Muscle of leg (tissue), 11 donors: ENCODE results near the gene NOP14. TPM values are rescaled to one million over a fixed set of nuclear protein-coding genes. Genes with fewer than 3 reads are reported as not detected.
"Not testable (repeated sequence)": the region's sequence is repeated elsewhere in the genome, so short reads cannot be mapped to it uniquely, and the experiment has no call there.

Experiments used
- DNase-seq: peaks from one replicate; pipeline ENCODE4 v3.0.0; 2013
- H3K27ac ChIP-seq: one replicate; pipeline ENCODE4 v1.5.1; 2013; ENCODE audit warnings: mild to moderate bottlenecking, low read length, control low read depth
- H3K27me3 ChIP-seq: one replicate; pipeline ENCODE4 v1.6.1; 2013; ENCODE audit warnings: low read length; ENCODE audit not compliant: control insufficient read depth, insufficient read depth
- H3K36me3 ChIP-seq: one replicate; pipeline ENCODE4 v1.6.1; 2013; ENCODE audit warnings: low read length; ENCODE audit not compliant: control insufficient read depth, insufficient read depth
- H3K4me1 ChIP-seq: one replicate; pipeline ENCODE4 v1.6.1; 2013; ENCODE audit warnings: low read length; ENCODE audit not compliant: control insufficient read depth, insufficient read depth
- H3K4me3 ChIP-seq: one replicate; pipeline ENCODE4 v1.5.1; 2013; ENCODE audit warnings: low read length, control low read depth
- H3K9me3 ChIP-seq: replicated peaks from 2 replicates; pipeline ENCODE4 v1.6.1; 2013; ENCODE audit warnings: low read depth, low read length; ENCODE audit not compliant: control insufficient read depth
- WGBS: methylation state at CpG from one replicate; pipeline ENCODE4 v1.1.5; 2013; ENCODE audit warnings: missing lambda C conversion rate; ENCODE audit not compliant: insufficient coverage; 5-methylcytosine and 5-hydroxymethylcytosine counted together
- polyA plus RNA-seq, 8 donors: library from polyadenylated mRNA; unstranded; fragments of 120-200 nt; gene quantifications; one replicate each; pipeline versions ENCODE4 v1.2.1 to v1.2.3, GENCODE V29; 2013; ENCODE audit warnings: inconsistent platforms in 1 of 8, low replicate concordance in 1 of 8; ENCODE audit not compliant: insufficient read length in 8 of 8, insufficient read depth in 1 of 8
- total RNA-seq: library from RNA; stranded (reverse); fragments of 120-200 nt; gene quantifications from one replicate; pipeline ENCODE4 v1.2.4, GENCODE V29; 2013

The NOP14 gene
- total and polyA plus RNA-seq, 9 donors: 12.1 to 27.6 (median 25.0) TPM

DNA sequence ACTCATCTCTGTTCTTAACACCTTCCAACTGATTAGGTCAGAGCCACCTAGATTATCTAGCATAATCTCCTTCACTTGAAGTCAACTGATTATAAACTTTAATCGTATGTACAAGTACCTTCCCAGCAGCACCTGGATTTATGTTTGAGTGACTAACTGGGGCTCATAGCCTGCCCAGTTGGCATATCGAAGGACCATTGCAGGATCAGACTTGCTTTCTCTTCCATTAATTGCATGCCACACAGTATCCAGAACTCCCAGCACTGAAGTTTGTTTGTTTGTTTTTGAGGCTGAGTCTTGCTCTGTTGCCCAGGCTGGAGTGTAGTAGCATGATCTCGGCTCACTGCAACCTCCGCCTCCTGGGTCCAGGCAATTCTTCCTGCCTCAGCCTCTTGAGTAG is 28.0 kb upstream of the NOP14 start:
- 90% methylated on average over 2 of the region's 4 CpGs for WGBS
- Histone ChIP-seq H3K9me3 (peaks cover 2% of the 10 kb centered on the region), H3K4me1 (no peaks in the 10 kb centered on the region), H3K27ac (no peak overlapping the region), H3K4me3 (no peak overlapping the region), H3K27me3 (no peaks in the 10 kb centered on the region), H3K36me3 (no peaks in the 10 kb centered on the region)
- no peak for DNase-seq

DNA sequence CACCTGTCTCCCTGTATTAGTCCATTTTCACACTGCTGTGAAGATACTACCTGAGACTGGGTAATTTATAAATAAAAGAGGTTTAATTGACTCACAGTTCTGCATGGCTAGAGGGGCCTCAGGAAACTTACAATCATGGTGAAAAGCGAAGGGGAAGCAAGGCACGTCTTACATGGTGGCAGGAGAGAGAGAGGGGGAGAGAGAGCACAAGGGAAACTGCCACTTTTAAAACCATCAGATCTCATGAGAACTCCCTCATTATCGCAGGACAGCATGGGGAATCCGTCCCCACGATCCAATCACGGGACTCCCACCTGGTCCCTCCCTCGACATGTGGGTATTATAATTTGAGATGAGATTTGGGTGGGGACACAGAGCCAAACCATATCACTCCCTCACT is 20.5 kb upstream of the NOP14 start:
- not testable (repeated sequence) for DNase-seq, H3K27me3 ChIP-seq, H3K4me1 ChIP-seq, H3K36me3 ChIP-seq, H3K27ac ChIP-seq, H3K4me3 ChIP-seq
- WGBS: no CpG with 5 or more reads among the region's 7 CpGs
- peaks cover 12% of the 10 kb centered on the region for H3K9me3 ChIP-seq

- Histone ChIP-seq H3K27ac (no peak overlapping the region), H3K9me3 (peaks cover 11% of the 10 kb centered on the region), H3K36me3 (no peaks in the 10 kb centered on the region), H3K27me3 (no peaks in the 10 kb centered on the region), H3K4me3 (no peak overlapping the region), H3K4me1 (no peaks in the 10 kb centered on the region)
- DNase-seq: no peak
- 55% methylated on average over 2 of the region's 4 CpGs for WGBS
These were observed 18.8 kb upstream of the NOP14 start for GRCh38 chr4:2982012-2982411.

DNA sequence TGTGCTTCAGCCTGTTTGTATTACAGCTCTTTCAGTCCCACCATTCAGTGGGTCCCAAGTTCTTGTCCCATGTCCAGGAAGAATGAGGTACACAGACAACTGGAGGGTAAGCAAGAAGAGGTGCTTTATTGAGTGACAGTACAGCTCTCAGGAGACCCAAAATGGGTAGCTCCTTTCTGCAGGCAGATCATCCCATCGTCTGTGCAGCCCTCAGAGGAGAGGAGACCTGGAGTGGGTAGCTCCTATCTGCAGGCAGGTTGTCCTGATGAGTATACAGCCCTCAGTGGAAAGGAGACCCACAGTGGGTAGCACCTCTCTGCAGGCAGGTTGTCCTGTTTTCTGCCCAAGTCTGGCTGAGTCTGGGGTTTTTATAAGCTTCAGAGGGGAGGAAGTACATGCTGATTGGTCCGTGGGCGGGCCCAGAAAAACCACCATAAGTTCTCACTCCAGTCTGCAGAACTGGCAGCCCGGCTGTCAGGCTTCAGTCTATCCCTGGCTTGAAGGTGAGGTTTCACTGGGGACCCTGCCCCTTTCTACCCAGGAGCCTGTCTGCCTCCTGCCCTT is 18.1 kb upstream of the NOP14 start:
- no peaks in the 10 kb centered on the region for H3K36me3 ChIP-seq
- no peaks in the 10 kb centered on the region for H3K27me3 ChIP-seq
- WGBS: 85% methylated on average over 4 of the region's 4 CpGs
- peaks cover 10% of the 10 kb centered on the region for H3K9me3 ChIP-seq
- no peak for DNase-seq
- no peak overlapping the region for H3K27ac ChIP-seq
- no peaks in the 10 kb centered on the region for H3K4me1 ChIP-seq
- H3K4me3 ChIP-seq: no peak overlapping the region

DNA sequence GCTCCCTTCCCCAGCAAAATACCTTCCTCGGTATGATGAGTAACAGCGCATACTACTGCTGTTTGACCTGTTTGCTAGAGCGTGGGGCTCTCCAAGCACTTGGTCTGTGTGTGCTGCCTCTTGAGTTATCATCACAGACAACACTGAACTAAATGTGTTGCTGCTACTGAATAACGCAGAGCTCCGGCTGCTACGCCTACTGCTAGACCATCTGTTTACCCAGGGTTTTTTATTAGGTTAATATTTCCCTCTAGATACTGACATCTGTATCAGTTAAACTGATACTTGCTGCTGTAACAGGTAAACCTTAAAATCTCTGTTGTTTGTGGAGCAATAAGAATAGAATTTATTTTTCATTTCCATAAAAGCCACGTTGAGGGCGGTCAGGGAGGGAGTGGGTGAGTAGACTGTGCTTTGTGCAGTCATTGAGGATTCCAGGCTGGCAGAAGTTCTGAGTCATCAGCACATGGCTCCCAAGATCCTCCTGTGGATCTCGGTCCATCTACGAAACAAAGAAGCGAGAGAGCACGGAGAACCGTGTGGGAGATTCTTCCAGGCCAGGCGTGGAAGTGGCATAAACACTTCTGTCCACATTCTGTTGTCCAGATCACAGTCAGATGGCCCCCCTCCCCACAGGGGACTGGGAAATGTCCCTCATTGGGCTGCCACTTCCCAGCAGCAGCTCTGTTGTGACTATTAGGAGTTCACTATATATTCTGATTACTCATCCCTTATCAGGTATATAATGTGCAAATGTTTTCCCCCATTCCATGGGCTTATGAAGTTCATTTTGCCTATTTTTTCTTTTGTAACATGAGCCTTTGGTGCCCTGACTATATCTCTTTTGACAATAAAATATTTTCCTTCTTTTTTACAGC is 14.2 kb upstream of the NOP14 start:
- H3K4me3 ChIP-seq: no peak overlapping the region
- no peaks in the 10 kb centered on the region for H3K27me3 ChIP-seq
- no peaks in the 10 kb centered on the region for H3K36me3 ChIP-seq
- no peak overlapping the region for H3K27ac ChIP-seq
- H3K9me3 ChIP-seq: peaks cover 10% of the 10 kb centered on the region
- no peak for DNase-seq
- H3K4me1 ChIP-seq: no peaks in the 10 kb centered on the region
- 71% methylated on average over 9 of the region's 14 CpGs for WGBS

GRCh38 chr4:2971275-2971674 is 8.1 kb upstream of the NOP14 start:
- no peaks in the 10 kb centered on the region for H3K9me3 ChIP-seq
- DNase-seq: no peak
- H3K4me1 ChIP-seq: no peaks in the 10 kb centered on the region
- H3K36me3 ChIP-seq: peaks cover 4% of the 10 kb centered on the region
- 95% methylated on average over 2 of the region's 3 CpGs for WGBS
- H3K4me3 ChIP-seq: no peak overlapping the region
- H3K27ac ChIP-seq: no peak overlapping the region
- H3K27me3 ChIP-seq: no peaks in the 10 kb centered on the region

GRCh38 chr4:2968381-2968780 is 5.2 kb upstream of the NOP14 start:
- Histone ChIP-seq H3K27me3 (no peaks in the 10 kb centered on the region), H3K4me1 (peaks cover 6% of the 10 kb centered on the region), H3K36me3 (peaks cover 10% of the 10 kb centered on the region), H3K9me3 (no peaks in the 10 kb centered on the region), H3K4me3 (no peak overlapping the region), H3K27ac (no peak overlapping the region)
- no peak for DNase-seq
- 62% methylated on average over 3 of the region's 3 CpGs for WGBS

DNA sequence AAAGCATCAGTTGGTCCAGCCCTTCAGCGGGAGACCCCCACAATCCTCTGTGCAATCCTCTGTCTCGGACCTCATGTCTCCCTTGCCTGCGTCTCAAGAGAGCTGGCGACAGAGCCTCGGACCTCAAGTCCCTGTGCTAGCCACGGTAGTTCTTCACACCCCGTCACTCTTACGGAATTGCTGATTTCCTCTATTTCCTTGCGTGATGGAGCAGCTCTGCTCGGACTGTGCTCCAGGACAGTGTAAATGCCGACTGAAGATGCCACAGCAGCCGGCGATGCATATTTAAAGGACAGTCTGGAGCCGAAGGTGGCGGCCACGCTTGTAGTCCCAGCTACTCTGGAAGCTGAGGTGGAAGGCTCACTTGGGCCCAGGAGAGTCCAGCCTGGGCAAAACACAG is 2.1 kb upstream of the NOP14 start:
- H3K4me3 ChIP-seq: no peak overlapping the region
- H3K36me3 ChIP-seq: peaks cover 12% of the 10 kb centered on the region
- H3K27ac ChIP-seq: no peak overlapping the region
- no peak for DNase-seq
- peaks cover 20% of the 10 kb centered on the region for H3K4me1 ChIP-seq
- H3K27me3 ChIP-seq: no peaks in the 10 kb centered on the region
- no peaks in the 10 kb centered on the region for H3K9me3 ChIP-seq
- 78% methylated on average over 16 of the region's 16 CpGs for WGBS

DNA sequence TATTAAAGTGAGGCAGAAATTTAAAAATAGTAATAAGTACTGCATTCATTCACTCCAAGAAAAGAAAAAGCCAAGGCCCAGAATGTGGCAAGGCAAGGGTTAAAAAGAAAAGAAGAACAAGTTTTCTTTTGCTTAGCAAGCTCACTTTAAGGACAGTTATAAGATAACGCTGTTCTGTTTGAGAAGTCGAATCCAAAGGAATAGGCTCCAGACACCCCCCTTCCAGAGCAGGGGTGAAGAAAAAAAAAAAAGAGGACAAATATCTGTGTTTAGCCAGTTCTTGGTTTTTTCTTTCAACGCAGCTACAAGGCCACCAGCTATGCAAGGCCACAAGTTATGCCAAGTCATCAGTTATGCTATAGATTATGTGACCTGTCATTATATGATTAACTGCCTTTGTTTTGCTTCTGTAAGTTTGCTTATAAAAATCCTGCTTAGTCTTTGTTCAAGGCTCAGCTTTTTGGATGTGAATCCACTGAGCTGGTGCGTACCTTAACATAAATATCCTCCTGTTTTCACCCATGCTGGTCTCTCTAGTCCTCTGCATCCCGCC is 1.6 kb upstream of the NOP14 start:
- Histone ChIP-seq H3K27me3 (no peaks in the 10 kb centered on the region), H3K4me3 (no peak overlapping the region)

DNA sequence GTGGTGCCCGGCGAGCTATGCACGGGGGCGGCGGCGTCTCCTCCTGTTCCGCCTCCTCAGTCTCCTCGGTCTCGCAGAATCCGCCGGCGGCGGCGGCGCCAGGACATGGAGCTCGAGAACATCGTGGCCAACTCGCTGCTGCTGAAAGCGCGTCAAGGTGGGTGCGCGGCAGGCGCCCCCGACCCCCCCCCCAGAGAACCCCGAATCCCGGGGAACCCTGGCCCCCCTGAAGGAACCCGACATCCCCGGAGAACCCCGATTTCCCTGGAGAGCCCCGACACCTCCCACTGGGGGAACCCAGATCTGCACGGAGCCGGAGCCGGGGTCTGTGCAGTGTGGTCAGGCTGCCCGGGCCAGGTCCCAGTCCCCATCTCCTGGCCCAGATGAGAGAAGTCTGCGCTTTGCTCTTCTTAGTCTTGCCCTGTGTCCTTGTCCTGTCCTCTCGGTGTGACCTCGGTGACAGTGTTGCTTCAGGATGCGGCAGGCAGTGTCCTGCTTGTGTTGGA is 813 bp upstream of the NOP14 start:
- Histone ChIP-seq H3K4me3 (peak overlapping the region; percentile 74), H3K9me3 (no peaks in the 10 kb centered on the region), H3K27me3 (no peaks in the 10 kb centered on the region), H3K4me1 (peaks cover 20% of the 10 kb centered on the region), H3K36me3 (peaks cover 16% of the 10 kb centered on the region), H3K27ac (no peak overlapping the region)
- DNase-seq: peak; percentile 14
- 2% methylated on average over 29 of the region's 38 CpGs for WGBS

More for the DNA sequence above, 1.6 kb upstream of the NOP14 start:
- no peak for DNase-seq
- WGBS: 86% methylated on average over 2 of the region's 5 CpGs
- Histone ChIP-seq H3K27ac (no peak overlapping the region), H3K9me3 (no peaks in the 10 kb centered on the region), H3K36me3 (peaks cover 13% of the 10 kb centered on the region), H3K4me1 (peaks cover 20% of the 10 kb centered on the region)
